Caco-2 (cell line): ENCODE measurements around the gene TMOD1. TPM values are rescaled to one million over a fixed set of nuclear protein-coding genes. Genes with fewer than 3 reads are reported as not detected.

ENCODE experiments used
- BruUV-seq: library from RNA; stranded (reverse); fragments of 400-500 nt; replicated peaks from 2 replicates; lab custom pipeline; 2021; lab: Mats Ljungman, UMichigan
- CTCF ChIA-PET: fragments of 300-600 bp; sonication (Branson Sonifier 250); formaldehyde crosslinking; loops from one replicate; lab custom pipeline; 2022; ENCODE audit warnings: antibody characterized with exemption; lab: Charles Lee
- POLR2A ChIA-PET: fragments of 300-600 bp; sonication (Branson Sonifier 250); formaldehyde crosslinking; loops from one replicate; lab custom pipeline; 2022; ENCODE audit warnings: antibody characterized with exemption; lab: Charles Lee
- DNase-seq, 2 experiments: peaks; one replicate each; pipeline versions ENCODE4 v3.0.0 to v3.0.0-alpha.2; 2020 to 2022
- H3K27me3 ChIP-seq: replicated peaks from 2 replicates; pipeline ENCODE4 v1.6.0; 2011; ENCODE audit warnings: low read length; ENCODE audit not compliant: control insufficient read depth, insufficient read depth
- H3K36me3 ChIP-seq: 2 replicates; pipeline ENCODE4 v1.5.1; 2011; ENCODE audit warnings: low read length; ENCODE audit not compliant: control insufficient read depth, insufficient read depth
- H3K4me1 ChIP-seq: fragments of 250-450 bp; sonication (Bioruptor Pico); 2 replicates; pipeline ENCODE4 v1.5.1; 2020; ENCODE audit warnings: mild to moderate bottlenecking
- H3K4me3 ChIP-seq: 2 replicates; pipeline ENCODE4 v1.5.1; 2011; ENCODE audit warnings: low read depth, mild to moderate bottlenecking, control low read depth, low read length
- H3K9me3 ChIP-seq: fragments of 250-450 bp; sonication (Bioruptor Pico); 2 replicates; pipeline ENCODE4 v1.5.1; 2020; ENCODE audit warnings: mild to moderate bottlenecking, moderate library complexity
- H3K27ac Mint-ChIP-seq: one replicate; pipeline ENCODE4 v1.8.0; 2022; ENCODE audit warnings: mixed read lengths; ENCODE audit not compliant: unreplicated experiment
- H3K27me3 Mint-ChIP-seq: one replicate; pipeline ENCODE4 v1.8.0; 2022; ENCODE audit warnings: mixed read lengths; ENCODE audit not compliant: insufficient read depth, unreplicated experiment
- H3K36me3 Mint-ChIP-seq: one replicate; pipeline ENCODE4 v1.8.0; 2022; ENCODE audit warnings: mild to moderate bottlenecking, mixed read lengths; ENCODE audit not compliant: insufficient read depth, unreplicated experiment
- H3K4me1 Mint-ChIP-seq: one replicate; pipeline ENCODE4 v1.8.0; 2022; ENCODE audit warnings: low read depth, mixed read lengths; ENCODE audit not compliant: unreplicated experiment
- H3K4me3 Mint-ChIP-seq: one replicate; pipeline ENCODE4 v1.8.0; 2022; ENCODE audit warnings: mild to moderate bottlenecking, moderate library complexity, mixed read lengths; ENCODE audit not compliant: unreplicated experiment
- H3K9me3 Mint-ChIP-seq: one replicate; pipeline ENCODE4 v1.8.0; 2022; ENCODE audit warnings: mixed read lengths; ENCODE audit not compliant: unreplicated experiment
- intact Hi-C: fragments of 100-400 bp; cut with micrococcal nuclease; formaldehyde crosslinking; loops from one replicate; pipeline ENCODE4 v1.10.0; 2022; ENCODE audit not compliant: unreplicated experiment
- total RNA-seq: library from RNA; stranded (reverse); gene quantifications from 2 replicates; pipeline ENCODE4 v1.2.3, GENCODE V29; 2022
- TF ChIP-seq, protein P1 (sequence below), 2 experiments: fragments of 200-600 bp in 1 of 2; IDR thresholded peaks; 1 replicate in 1 of 2; 2 replicates in 1 of 2; pipeline versions ENCODE4 v1.5.1 to v1.8.0; 2011 to 2022; ENCODE audit warnings: antibody characterized with exemption in 1 of 2, control low read depth in 1 of 2, inconsistent platforms in 1 of 2, low read depth in 1 of 2, low read length in 1 of 2, mild to moderate bottlenecking in 1 of 2, moderate library complexity in 1 of 2; ENCODE audit not compliant: insufficient read depth in 1 of 2, severe bottlenecking in 1 of 2, unreplicated experiment in 1 of 2

The TMOD1 gene
- total RNA-seq, 1 experiment from 2014 or later, result 1.1 TPM

GRCh38 chr9:97625620-97626019 is 124.2 kb downstream of the TMOD1 start:
- Histone ChIP-seq H3K27me3 (no peaks in the 10 kb centered on the region; the same call in 1 of the 2 replicates), H3K9me3 (no peaks in the 10 kb centered on the region), H3K36me3 (peaks cover 4% of the 10 kb centered on the region; the same call in 1 of the 2 replicates), H3K4me1 (no peaks in the 10 kb centered on the region), H3K4me3 (no peak overlapping the region)
- Mint-ChIP-seq H3K36me3 (peaks cover 46% of the 10 kb centered on the region), H3K27ac (no peak overlapping the region), H3K27me3 (no peaks in the 10 kb centered on the region), H3K4me1 (peaks cover 6% of the 10 kb centered on the region), H3K4me3 (no peak overlapping the region), H3K9me3 (peaks cover 21% of the 10 kb centered on the region)
- intact Hi-C loops, result no loop called here
- TF ChIP-seq, protein P1, sequence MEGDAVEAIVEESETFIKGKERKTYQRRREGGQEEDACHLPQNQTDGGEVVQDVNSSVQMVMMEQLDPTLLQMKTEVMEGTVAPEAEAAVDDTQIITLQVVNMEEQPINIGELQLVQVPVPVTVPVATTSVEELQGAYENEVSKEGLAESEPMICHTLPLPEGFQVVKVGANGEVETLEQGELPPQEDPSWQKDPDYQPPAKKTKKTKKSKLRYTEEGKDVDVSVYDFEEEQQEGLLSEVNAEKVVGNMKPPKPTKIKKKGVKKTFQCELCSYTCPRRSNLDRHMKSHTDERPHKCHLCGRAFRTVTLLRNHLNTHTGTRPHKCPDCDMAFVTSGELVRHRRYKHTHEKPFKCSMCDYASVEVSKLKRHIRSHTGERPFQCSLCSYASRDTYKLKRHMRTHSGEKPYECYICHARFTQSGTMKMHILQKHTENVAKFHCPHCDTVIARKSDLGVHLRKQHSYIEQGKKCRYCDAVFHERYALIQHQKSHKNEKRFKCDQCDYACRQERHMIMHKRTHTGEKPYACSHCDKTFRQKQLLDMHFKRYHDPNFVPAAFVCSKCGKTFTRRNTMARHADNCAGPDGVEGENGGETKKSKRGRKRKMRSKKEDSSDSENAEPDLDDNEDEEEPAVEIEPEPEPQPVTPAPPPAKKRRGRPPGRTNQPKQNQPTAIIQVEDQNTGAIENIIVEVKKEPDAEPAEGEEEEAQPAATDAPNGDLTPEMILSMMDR (IDR thresholded peaks at IDR 0.05; ENCODE audit: insufficient read depth in 1 of 2, low read depth in 1 of 2, low read length in 1 of 2, severe bottlenecking in 1 of 2, unreplicated experiment in 1 of 2), result no peak
- no peak for DNase-seq
- ChIA-PET CTCF (no interaction called here), POLR2A (no interaction called here)
- BruUV-seq, result no TSS peak

- Histone ChIP-seq H3K9me3 (no peaks in the 10 kb centered on the region), H3K4me1 (no peaks in the 10 kb centered on the region), H3K36me3 (no peaks in the 10 kb centered on the region; the same call in 1 of the 2 replicates), H3K27me3 (no peaks in the 10 kb centered on the region; the same call in 1 of the 2 replicates), H3K4me3 (no peak overlapping the region)
- ChIA-PET CTCF (no interaction called here), POLR2A (no interaction called here)
- H3K36me3 Mint-ChIP-seq, result peaks cover 42% of the 10 kb centered on the region
- H3K27me3 Mint-ChIP-seq, result no peaks in the 10 kb centered on the region
- TF ChIP-seq, protein P1 (IDR thresholded peaks at IDR 0.05; ENCODE audit: insufficient read depth in 1 of 2, low read depth in 1 of 2, low read length in 1 of 2, severe bottlenecking in 1 of 2, unreplicated experiment in 1 of 2), result no peak
- peaks cover 9% of the 10 kb centered on the region for H3K9me3 Mint-ChIP-seq
- no peak for DNase-seq
- intact Hi-C loops, result no loop called here
- H3K4me1 Mint-ChIP-seq, result peaks cover 6% of the 10 kb centered on the region
- no peak overlapping the region for H3K27ac Mint-ChIP-seq
- H3K4me3 Mint-ChIP-seq, result no peak overlapping the region
- no TSS peak for BruUV-seq
Observed at GRCh38 chr9:97627624-97628023, 126.2 kb downstream of the TMOD1 start.

DNA sequence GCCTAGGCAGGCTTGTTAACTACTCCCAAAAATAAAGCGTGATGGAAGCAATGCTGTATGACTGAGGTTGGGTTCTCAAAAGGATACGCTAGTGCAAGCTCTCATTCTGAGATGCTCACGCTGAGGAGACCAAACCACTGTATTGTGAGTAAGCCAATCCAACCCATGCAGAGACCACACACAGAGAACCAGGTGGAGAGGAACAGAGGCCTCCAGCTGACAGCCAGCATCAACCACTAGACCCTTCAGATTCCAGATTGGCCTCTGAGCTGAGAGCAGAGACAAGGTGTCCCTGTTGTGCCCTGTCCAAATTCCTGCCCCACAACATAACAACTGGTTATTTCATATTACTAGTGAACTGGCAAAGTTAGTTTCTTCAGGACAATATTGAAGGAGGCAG is 127.2 kb downstream of the TMOD1 start:
- Mint-ChIP-seq H3K9me3 (no peaks in the 10 kb centered on the region), H3K27ac (no peak overlapping the region), H3K4me1 (peaks cover 6% of the 10 kb centered on the region), H3K36me3 (peaks cover 43% of the 10 kb centered on the region), H3K4me3 (no peak overlapping the region), H3K27me3 (no peaks in the 10 kb centered on the region)
- Histone ChIP-seq H3K9me3 (no peaks in the 10 kb centered on the region), H3K4me1 (no peaks in the 10 kb centered on the region), H3K4me3 (no peak overlapping the region), H3K36me3 (no peaks in the 10 kb centered on the region; the same call in 1 of the 2 replicates), H3K27me3 (no peaks in the 10 kb centered on the region; the same call in 1 of the 2 replicates)
- ChIA-PET POLR2A (no interaction called here), CTCF (no interaction called here)
- TF ChIP-seq, protein P1 (IDR thresholded peaks at IDR 0.05; ENCODE audit: insufficient read depth in 1 of 2, low read depth in 1 of 2, low read length in 1 of 2, severe bottlenecking in 1 of 2, unreplicated experiment in 1 of 2), result no peak
- DNase-seq, result no peak
- intact Hi-C loops, result no loop called here
- no TSS peak for BruUV-seq
